Endothelial cell (in vitro differentiated cells): Measurements from ENCODE around the gene CLEC2A. TPM values are rescaled to one million over a fixed set of nuclear protein-coding genes. Genes with fewer than 3 reads are reported as not detected.

ENCODE experiments used
- DNase-seq: peaks from one replicate; pipeline ENCODE4 v3.0.0; 2021; ENCODE audit warnings: low spot score
- H3K27ac Mint-ChIP-seq: one replicate; pipeline ENCODE4 v1.8.0; 2021; ENCODE audit warnings: mixed read lengths, inconsistent platforms; ENCODE audit not compliant: unreplicated experiment
- H3K27me3 Mint-ChIP-seq: one replicate; pipeline ENCODE4 v1.8.0; 2021; ENCODE audit warnings: mild to moderate bottlenecking, moderate library complexity, mixed read lengths, inconsistent platforms; ENCODE audit not compliant: unreplicated experiment
- H3K36me3 Mint-ChIP-seq: one replicate; pipeline ENCODE4 v1.8.0; 2021; ENCODE audit warnings: mild to moderate bottlenecking, low read depth, mixed read lengths, inconsistent platforms; ENCODE audit not compliant: unreplicated experiment
- H3K4me1 Mint-ChIP-seq: one replicate; pipeline ENCODE4 v1.8.0; 2021; ENCODE audit warnings: mild to moderate bottlenecking, mixed read lengths, inconsistent platforms; ENCODE audit not compliant: unreplicated experiment
- H3K4me3 Mint-ChIP-seq: one replicate; pipeline ENCODE4 v1.8.0; 2021; ENCODE audit warnings: mild to moderate bottlenecking, mixed read lengths, inconsistent platforms; ENCODE audit not compliant: unreplicated experiment
- H3K9me3 Mint-ChIP-seq: one replicate; pipeline ENCODE4 v1.8.0; 2021; ENCODE audit warnings: mixed read lengths, inconsistent platforms; ENCODE audit not compliant: unreplicated experiment
- CTCF ChIP-seq: fragments of 200-600 bp; sonication (generic); IDR thresholded peaks from one replicate; pipeline ENCODE4 v1.5.0; 2021; ENCODE audit warnings: antibody characterized with exemption; ENCODE audit not compliant: unreplicated experiment
- total RNA-seq: library from RNA; stranded (reverse); fragmentation: NEBNext Ultra II Directional; extraction: Animal tissue kit (Norgen Biotek cat#: 25700); gene quantifications from one replicate; pipeline ENCODE4 v1.2.1, GENCODE V29; 2021; ENCODE audit not compliant: unreplicated experiment

Gene CLEC2A
- total RNA-seq, 1 donor from 2014 or later: not detected

- DNase-seq: no peak
- no peak for TF ChIP-seq CTCF
- Mint-ChIP-seq H3K4me3 (no peak overlapping the region), H3K36me3 (no peaks in the 10 kb centered on the region), H3K27ac (no peak overlapping the region), H3K27me3 (no peaks in the 10 kb centered on the region), H3K9me3 (no peaks in the 10 kb centered on the region), H3K4me1 (peaks cover 3% of the 10 kb centered on the region)
These were observed 5.3 kb downstream of the CLEC2A start for GRCh38 chr12:9926876-9927275.

- peaks cover 3% of the 10 kb centered on the region for H3K4me1 Mint-ChIP-seq
- H3K27ac Mint-ChIP-seq: no peak overlapping the region
- H3K36me3 Mint-ChIP-seq: no peaks in the 10 kb centered on the region
- DNase-seq: peak; percentile 7
- no peaks in the 10 kb centered on the region for H3K27me3 Mint-ChIP-seq
- H3K4me3 Mint-ChIP-seq: no peak overlapping the region
- H3K9me3 Mint-ChIP-seq: no peaks in the 10 kb centered on the region
- peak; percentile 57 for TF ChIP-seq CTCF
These were observed 6.3 kb downstream of the CLEC2A start for GRCh38 chr12:9925705-9926393.

- TF ChIP-seq CTCF: no peak
- Mint-ChIP-seq H3K27ac (no peak overlapping the region), H3K4me1 (peaks cover 3% of the 10 kb centered on the region), H3K27me3 (peaks cover 1% of the 10 kb centered on the region), H3K9me3 (no peaks in the 10 kb centered on the region), H3K4me3 (no peak overlapping the region), H3K36me3 (peaks cover 5% of the 10 kb centered on the region)
- no peak for DNase-seq
These were observed 9.7 kb downstream of the CLEC2A start for GRCh38 chr12:9922429-9922828.

GRCh38 chr12:9920451-9920850 lies 11.7 kb downstream of the CLEC2A start:
- H3K4me3 Mint-ChIP-seq: no peak overlapping the region

More at GRCh38 chr12:9920451-9920850, 11.7 kb downstream of the CLEC2A start:
- Mint-ChIP-seq H3K27me3 (peaks cover 2% of the 10 kb centered on the region), H3K4me1 (no peaks in the 10 kb centered on the region), H3K36me3 (peaks cover 5% of the 10 kb centered on the region), H3K27ac (no peak overlapping the region), H3K9me3 (no peaks in the 10 kb centered on the region)
- TF ChIP-seq CTCF: no peak
- DNase-seq: no peak
